ENCODE data around the gene ZNF618.

ZNF618 gene

GRCh38 chr9:113888976-113889375, 12.9 kb downstream of the ZNF618 start:
- no peaks in the 10 kb centered on the region for H3F3A ChIP-seq (ENCODE audit: low read depth)
- H3K4me2 ChIP-seq (ENCODE audit: low read depth, low read length, poor library complexity, severe bottlenecking) = no peak overlapping the region
- H3K9me3 ChIP-seq (ENCODE audit: insufficient read depth, low read depth, low read length) = 0 out of 2 replicates have a peak, but pooled peaks cover 13% of the 10 kb centered on the region
- no peak overlapping the region for H3K9ac ChIP-seq (ENCODE audit: low read depth, low read length, poor library complexity, severe bottlenecking)
- no peak overlapping the region for H2AFZ ChIP-seq (ENCODE audit: low read length)
- H3K79me2 ChIP-seq (ENCODE audit: insufficient read depth, low read length) = peaks cover 67% of the 10 kb centered on the region
- H3K9me2 ChIP-seq (replicated peaks; ENCODE audit: low read depth, low read length) = no peaks in the 10 kb centered on the region
- H4K20me1 ChIP-seq (ENCODE audit: insufficient read depth, low read length, poor library complexity, severe bottlenecking) = peaks cover 11% of the 10 kb centered on the region
- peaks cover 24% of the 10 kb centered on the region for H3K4me1 ChIP-seq (ENCODE audit: insufficient read depth, low read length, poor library complexity, severe bottlenecking)
- peaks cover 6% of the 10 kb centered on the region; the same call in 1 of the 2 replicates for H3K36me3 ChIP-seq (ENCODE audit: insufficient read depth, low read length)
- H3K4me3 ChIP-seq (ENCODE audit: low read length, poor library complexity, severe bottlenecking) = no peak overlapping the region
- TF ChIP-seq, protein P1, sequence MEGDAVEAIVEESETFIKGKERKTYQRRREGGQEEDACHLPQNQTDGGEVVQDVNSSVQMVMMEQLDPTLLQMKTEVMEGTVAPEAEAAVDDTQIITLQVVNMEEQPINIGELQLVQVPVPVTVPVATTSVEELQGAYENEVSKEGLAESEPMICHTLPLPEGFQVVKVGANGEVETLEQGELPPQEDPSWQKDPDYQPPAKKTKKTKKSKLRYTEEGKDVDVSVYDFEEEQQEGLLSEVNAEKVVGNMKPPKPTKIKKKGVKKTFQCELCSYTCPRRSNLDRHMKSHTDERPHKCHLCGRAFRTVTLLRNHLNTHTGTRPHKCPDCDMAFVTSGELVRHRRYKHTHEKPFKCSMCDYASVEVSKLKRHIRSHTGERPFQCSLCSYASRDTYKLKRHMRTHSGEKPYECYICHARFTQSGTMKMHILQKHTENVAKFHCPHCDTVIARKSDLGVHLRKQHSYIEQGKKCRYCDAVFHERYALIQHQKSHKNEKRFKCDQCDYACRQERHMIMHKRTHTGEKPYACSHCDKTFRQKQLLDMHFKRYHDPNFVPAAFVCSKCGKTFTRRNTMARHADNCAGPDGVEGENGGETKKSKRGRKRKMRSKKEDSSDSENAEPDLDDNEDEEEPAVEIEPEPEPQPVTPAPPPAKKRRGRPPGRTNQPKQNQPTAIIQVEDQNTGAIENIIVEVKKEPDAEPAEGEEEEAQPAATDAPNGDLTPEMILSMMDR (conservative IDR thresholded peaks at IDR 0.05; ENCODE audit: low read length) = no peak
- no peak for TF ChIP-seq EZH2phosphoT487 (IDR thresholded peaks at IDR 0.05; ENCODE audit: borderline replicate concordance)
- H3K27me3 ChIP-seq (ENCODE audit: insufficient read depth, low read length, poor library complexity, severe bottlenecking) = no peaks in the 10 kb centered on the region

GRCh38 chr9:113890704-113891103, 14.6 kb downstream of the ZNF618 start:
- Histone ChIP-seq H3K4me2 (ENCODE audit: low read depth, low read length, poor library complexity, severe bottlenecking) (no peak overlapping the region), H3K79me2 (ENCODE audit: insufficient read depth, low read length) (peaks cover 65% of the 10 kb centered on the region), H3K4me1 (ENCODE audit: insufficient read depth, low read length, poor library complexity, severe bottlenecking) (peaks cover 14% of the 10 kb centered on the region), H3K9ac (ENCODE audit: low read depth, low read length, poor library complexity, severe bottlenecking) (no peak overlapping the region), H3K27me3 (ENCODE audit: insufficient read depth, low read length, poor library complexity, severe bottlenecking) (no peaks in the 10 kb centered on the region), H3K9me3 (ENCODE audit: insufficient read depth, low read depth, low read length) (0 out of 2 replicates have a peak, but pooled peaks cover 13% of the 10 kb centered on the region), H3K36me3 (ENCODE audit: insufficient read depth, low read length) (peaks cover 6% of the 10 kb centered on the region; the same call in 1 of the 2 replicates), H3K4me3 (ENCODE audit: low read length, poor library complexity, severe bottlenecking) (no peak overlapping the region), H3K9me2 (replicated peaks; ENCODE audit: low read depth, low read length) (no peaks in the 10 kb centered on the region), H2AFZ (ENCODE audit: low read length) (no peak overlapping the region), H4K20me1 (ENCODE audit: insufficient read depth, low read length, poor library complexity, severe bottlenecking) (peaks cover 8% of the 10 kb centered on the region), H3F3A (ENCODE audit: low read depth) (no peaks in the 10 kb centered on the region)
- TF ChIP-seq EZH2phosphoT487 (IDR thresholded peaks at IDR 0.05; ENCODE audit: borderline replicate concordance) = no peak
- TF ChIP-seq, protein P1 (conservative IDR thresholded peaks at IDR 0.05; ENCODE audit: low read length) = no peak

DNA sequence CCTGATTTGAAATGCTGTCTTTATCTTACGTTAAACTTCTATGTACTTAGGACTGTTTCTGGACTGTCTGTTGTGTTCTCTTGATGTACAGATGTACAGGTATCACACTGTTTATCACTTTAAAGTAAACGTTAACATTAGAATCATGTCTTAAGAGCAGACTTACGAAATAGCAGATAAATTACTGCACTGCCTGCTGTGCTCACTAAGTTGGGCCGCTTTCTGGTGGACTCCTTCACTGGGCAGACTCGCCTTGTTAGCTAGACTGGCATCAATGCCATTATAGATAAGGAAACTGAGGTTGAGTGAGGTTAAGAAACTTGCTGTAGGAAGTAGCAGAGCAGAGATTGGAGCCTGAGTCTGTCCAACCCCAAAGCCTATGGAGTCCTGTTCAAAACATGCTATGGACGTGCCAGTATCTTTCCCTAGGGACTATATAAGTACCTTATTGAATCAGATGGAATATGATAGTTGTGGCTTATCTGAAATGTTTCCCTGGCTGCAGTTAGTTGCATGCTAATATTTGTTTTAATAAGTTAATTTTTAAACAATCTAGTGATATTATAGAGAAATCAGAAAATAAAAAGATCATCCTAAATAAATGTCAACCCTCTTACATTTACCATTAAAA, 16.9 kb downstream of the ZNF618 start:
- no peak overlapping the region for H3K9ac ChIP-seq (ENCODE audit: low read depth, low read length, poor library complexity, severe bottlenecking)
- H3K9me2 ChIP-seq (replicated peaks; ENCODE audit: low read depth, low read length) = no peaks in the 10 kb centered on the region
- no peak overlapping the region for H2AFZ ChIP-seq (ENCODE audit: low read length)
- H3K27me3 ChIP-seq (ENCODE audit: insufficient read depth, low read length, poor library complexity, severe bottlenecking) = no peaks in the 10 kb centered on the region
- H3K9me3 ChIP-seq (ENCODE audit: insufficient read depth, low read depth, low read length) = 0 out of 2 replicates have a peak, but pooled peaks cover 13% of the 10 kb centered on the region
- H4K20me1 ChIP-seq (ENCODE audit: insufficient read depth, low read length, poor library complexity, severe bottlenecking) = peaks cover 3% of the 10 kb centered on the region
- no peak overlapping the region for H3K4me3 ChIP-seq (ENCODE audit: low read length, poor library complexity, severe bottlenecking)
- H3K36me3 ChIP-seq (ENCODE audit: insufficient read depth, low read length) = peaks cover 6% of the 10 kb centered on the region; the same call in 1 of the 2 replicates
- TF ChIP-seq, protein P1 (conservative IDR thresholded peaks at IDR 0.05; ENCODE audit: low read length) = no peak
- TF ChIP-seq EZH2phosphoT487 (IDR thresholded peaks at IDR 0.05; ENCODE audit: borderline replicate concordance) = no peak
- H3K79me2 ChIP-seq (ENCODE audit: insufficient read depth, low read length) = peaks cover 54% of the 10 kb centered on the region
- H3K4me2 ChIP-seq (ENCODE audit: low read depth, low read length, poor library complexity, severe bottlenecking) = no peak overlapping the region
- H3K4me1 ChIP-seq (ENCODE audit: insufficient read depth, low read length, poor library complexity, severe bottlenecking) = peaks cover 10% of the 10 kb centered on the region
- H3F3A ChIP-seq (ENCODE audit: low read depth) = no peaks in the 10 kb centered on the region
